Fibroblast of skin of left quadriceps (primary cell): ENCODE results near the gene HOXC12.

Experiments used
- DNase-seq, 2 experiments: peaks; one replicate each; pipeline ENCODE4 v3.0.0-alpha.2; 2013; ENCODE audit warnings: low read depth in 2 of 2

Gene HOXC12

DNA sequence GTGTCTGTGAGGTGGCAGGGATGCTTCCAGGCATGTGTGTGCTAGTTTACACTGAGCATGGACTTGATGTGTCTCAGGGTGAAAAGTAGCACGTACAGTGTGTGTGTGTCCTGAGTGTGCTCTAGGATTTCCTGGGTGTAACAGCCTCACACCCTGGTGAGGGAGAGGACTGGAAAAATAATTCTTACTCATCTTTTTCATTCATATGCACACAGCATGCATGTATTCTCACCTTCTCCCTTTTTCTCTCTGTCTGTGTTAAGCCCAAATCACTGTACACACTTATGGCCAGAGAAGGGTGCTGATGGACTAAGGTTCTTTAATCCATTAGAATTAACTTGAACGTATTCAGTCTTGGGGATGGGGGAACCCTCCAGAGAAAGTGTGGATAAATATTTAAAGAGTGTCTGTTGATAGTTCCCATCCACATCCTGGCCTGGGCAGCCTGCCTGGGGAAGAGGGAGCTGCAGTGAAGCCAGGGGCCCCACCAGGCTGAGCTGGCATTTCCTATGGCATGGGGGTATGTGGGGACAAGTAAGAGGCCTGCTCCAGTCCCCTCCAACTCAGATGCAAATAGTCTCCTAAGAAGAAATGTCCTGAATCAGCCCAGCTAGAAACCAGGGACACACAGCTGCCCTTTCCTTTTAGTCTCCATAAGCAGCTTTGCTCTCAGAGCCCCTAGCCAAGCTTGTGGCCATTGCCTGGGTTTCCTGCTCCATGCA lies 53.0 kb downstream of the HOXC12 start:
- DNase-seq = no peak

DNA sequence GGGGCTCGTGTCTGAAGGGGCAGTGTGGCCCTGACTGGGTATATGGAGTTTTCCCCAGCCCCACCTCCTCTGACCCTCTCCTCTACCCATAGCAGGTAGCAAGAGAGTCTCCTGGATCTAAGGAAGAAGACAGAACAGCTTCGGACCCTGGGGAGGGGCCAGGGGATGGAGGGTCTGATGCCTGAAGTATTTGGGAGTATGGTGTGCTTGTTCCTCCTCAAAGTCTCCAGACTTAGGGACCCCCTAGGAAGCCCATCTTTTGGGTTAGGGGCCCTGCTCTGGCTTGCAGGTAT lies 53.5 kb downstream of the HOXC12 start:
- DNase-seq = no peak
